NCI-H2227 treated with DMSO at 0.1 percent for 48 hours (cell line): Measurements from ENCODE around the gene GJA1.
"Not testable (repeated sequence)": the region's sequence is repeated elsewhere in the genome, so short reads cannot be mapped to it uniquely, and the experiment has no call there.

Experiments
- DNase-seq: peaks from one replicate; lab custom pipeline; 2025; lab: John Stamatoyannopoulos, UW

GJA1 gene

DNA sequence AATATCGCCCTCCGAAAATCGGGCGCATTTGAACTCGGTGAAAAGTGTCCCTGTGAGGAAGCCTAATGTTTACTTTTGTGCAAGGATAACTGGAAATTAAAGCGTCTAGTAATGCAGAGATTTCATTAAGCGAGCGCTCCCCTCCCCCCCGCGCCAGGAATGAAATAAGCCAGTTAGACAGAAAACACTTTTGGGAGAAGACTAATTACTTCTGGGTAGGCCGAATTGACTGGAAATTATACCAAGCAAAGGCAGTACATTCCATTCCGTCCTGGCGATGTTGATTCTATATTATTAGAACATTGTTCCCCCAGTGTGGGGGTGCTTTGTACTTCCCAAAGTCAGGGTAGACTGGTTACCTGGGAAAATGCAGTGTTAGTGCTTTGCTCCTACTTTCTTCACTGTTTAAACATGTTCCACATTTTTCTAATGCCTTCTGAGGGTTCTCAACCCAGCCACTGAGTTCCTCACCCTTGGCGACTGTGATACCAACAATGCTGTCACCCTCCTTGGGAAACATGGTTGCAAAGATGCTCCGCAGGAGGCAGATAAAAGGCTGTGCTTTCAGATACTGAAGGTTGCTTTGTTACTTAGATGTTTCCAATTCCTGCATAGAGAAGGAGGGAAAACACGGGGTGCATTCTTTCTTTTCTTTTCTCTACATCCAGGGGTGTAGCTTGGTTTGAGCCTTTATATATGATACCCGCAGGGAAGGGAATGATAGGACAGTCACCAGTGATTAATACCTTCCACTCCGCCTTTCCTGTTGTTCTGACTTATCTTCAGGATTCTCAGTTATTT, 2.6 kb downstream of the GJA1 start:
- peak; percentile 67 for DNase-seq

DNA sequence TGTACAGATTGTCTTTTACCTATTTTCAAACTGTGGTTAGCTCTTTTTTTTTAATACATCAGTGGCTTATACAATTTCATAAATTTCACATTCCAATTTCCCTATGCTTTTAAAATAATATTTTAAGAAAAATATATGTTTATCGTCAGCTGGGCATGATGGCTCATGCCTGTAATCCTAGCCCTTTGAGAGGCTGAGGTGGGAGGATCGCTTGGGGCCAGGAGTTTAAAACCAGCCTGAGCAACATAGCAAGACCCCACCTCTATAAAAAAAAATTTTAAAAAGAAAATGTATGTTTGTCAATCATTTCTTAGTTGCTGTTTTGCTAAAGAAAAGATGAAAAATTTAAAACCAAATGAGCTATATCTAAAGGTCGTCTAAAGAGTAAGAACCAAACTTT, 3.4 kb downstream of the GJA1 start:
- no peak for DNase-seq

DNA sequence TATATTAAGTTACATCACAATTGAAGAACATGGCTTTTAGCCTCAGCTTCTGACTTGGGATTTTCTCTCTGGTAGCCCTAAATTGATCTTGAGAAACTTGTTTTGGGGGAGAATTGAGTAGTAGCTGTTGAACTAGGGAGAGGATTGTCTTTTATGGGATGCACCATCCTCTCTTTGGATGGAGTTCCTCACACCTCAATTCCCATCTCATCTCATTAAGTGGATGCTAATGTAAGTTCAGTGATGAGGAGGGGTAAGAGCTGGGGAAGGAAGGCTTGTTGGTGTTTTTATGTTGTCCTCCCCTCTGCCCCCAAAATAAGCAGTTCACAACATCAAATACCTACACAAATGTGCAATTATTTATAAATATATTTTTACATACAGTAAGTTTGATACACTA, 4.0 kb downstream of the GJA1 start:
- no peak for DNase-seq

DNA sequence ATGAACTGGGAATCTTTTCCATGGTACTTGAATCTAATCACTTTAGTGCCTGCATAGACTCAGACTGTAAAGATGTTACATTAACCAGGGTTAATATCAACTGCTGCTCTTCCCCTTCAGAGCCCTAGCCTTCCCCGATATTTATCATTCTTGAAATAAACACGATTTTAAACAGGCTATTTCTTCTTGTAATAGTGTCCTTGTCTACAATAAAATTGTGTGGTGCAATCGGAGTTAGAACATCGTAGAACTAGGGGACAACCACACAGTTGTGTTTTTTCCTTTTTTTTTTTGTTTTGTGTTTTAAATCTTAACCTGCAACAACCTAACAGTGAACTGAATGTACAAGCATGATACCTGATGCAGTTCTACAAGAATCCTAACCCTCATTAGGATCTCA, 4.5 kb downstream of the GJA1 start:
- DNase-seq, result no peak

DNA sequence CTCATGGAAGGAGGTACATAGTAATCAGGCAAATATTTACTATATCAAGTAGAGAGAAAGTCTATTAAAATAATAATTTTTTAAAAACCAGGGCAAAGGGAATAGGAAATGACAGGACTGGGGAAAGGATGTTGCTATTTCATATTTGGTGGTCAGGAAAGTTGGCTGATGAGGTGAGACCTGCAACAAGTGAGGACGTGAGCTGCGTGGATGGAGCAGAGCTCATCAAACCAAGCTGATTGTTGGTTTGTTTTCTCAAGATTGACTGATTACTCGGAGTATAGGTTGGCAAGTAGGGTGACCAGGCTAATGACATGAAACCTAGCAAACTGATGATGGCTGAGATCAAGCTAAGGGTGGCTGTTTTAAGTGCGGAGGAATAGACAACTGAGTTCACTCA, 6.0 kb downstream of the GJA1 start:
- no peak for DNase-seq

DNA sequence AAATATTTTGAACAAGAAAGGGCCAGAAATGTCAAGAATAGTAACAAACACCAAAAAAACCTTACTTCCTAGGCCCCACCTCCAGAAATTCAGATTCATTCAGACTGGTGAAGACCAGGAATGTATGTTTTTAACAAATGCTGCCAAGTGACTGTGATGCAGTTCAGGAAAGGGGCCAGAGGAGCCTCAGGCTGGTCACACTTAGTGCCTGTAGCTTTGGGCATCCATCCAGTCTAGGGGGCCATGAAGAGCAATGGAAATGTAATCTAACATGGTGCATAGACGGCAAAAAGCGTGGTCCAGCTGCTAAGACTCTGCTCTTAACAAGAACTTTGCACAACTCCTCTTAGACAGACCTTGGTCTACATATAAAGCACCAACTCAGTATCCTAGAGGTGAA, 7.1 kb downstream of the GJA1 start:
- no peak for DNase-seq

DNA sequence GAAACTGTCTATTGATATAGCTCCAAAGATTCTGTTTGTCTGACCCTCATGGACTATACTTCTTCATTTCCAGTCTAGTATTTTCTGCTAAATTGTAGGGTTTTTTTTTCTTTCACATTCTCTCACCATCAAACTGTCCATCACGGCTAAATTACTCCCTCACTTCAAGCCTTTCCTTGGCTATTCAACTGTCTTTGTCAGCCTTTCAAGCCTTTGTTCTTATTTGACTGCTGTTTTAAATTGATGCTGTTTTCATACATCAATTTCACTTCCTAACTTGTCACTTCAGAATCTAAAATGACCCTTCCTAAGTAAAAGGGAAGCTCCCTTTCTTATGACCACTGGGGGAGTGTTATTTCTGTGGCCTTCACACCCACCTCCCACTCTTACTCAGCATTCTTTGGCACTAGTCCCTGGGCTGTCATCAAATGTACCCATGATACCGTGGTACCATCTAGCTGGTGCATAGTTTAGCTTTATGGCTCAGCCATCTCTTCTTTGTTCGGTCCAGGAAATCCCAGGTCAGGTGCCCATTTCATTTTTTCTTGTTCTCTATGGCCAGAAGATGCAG, 8.6 kb downstream of the GJA1 start:
- peak; percentile 92 for DNase-seq

DNA sequence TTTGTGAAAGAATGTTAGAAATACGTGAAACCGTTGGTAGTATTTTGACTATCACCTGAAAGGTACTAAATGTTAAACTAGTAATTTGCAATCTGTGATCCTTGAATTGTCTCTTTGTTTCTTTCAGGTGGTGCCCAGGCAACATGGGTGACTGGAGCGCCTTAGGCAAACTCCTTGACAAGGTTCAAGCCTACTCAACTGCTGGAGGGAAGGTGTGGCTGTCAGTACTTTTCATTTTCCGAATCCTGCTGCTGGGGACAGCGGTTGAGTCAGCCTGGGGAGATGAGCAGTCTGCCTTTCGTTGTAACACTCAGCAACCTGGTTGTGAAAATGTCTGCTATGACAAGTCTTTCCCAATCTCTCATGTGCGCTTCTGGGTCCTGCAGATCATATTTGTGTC, 11.3 kb downstream of the GJA1 start:
- DNase-seq, result not testable (repeated sequence)

DNA sequence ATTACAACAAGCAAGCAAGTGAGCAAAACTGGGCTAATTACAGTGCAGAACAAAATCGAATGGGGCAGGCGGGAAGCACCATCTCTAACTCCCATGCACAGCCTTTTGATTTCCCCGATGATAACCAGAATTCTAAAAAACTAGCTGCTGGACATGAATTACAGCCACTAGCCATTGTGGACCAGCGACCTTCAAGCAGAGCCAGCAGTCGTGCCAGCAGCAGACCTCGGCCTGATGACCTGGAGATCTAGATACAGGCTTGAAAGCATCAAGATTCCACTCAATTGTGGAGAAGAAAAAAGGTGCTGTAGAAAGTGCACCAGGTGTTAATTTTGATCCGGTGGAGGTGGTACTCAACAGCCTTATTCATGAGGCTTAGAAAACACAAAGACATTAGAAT, 12.3 kb downstream of the GJA1 start:
- DNase-seq, result not testable (repeated sequence)

DNA sequence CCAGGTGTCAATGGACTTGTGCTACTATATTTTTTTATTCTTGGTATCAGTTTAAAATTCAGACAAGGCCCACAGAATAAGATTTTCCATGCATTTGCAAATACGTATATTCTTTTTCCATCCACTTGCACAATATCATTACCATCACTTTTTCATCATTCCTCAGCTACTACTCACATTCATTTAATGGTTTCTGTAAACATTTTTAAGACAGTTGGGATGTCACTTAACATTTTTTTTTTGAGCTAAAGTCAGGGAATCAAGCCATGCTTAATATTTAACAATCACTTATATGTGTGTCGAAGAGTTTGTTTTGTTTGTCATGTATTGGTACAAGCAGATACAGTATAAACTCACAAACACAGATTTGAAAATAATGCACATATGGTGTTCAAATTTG, 13.1 kb downstream of the GJA1 start:
- not testable (repeated sequence) for DNase-seq

DNA sequence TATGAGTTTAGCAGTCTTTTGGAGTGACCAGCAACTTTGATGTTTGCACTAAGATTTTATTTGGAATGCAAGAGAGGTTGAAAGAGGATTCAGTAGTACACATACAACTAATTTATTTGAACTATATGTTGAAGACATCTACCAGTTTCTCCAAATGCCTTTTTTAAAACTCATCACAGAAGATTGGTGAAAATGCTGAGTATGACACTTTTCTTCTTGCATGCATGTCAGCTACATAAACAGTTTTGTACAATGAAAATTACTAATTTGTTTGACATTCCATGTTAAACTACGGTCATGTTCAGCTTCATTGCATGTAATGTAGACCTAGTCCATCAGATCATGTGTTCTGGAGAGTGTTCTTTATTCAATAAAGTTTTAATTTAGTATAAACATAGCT, 13.9 kb downstream of the GJA1 start:
- DNase-seq, result no peak

DNA sequence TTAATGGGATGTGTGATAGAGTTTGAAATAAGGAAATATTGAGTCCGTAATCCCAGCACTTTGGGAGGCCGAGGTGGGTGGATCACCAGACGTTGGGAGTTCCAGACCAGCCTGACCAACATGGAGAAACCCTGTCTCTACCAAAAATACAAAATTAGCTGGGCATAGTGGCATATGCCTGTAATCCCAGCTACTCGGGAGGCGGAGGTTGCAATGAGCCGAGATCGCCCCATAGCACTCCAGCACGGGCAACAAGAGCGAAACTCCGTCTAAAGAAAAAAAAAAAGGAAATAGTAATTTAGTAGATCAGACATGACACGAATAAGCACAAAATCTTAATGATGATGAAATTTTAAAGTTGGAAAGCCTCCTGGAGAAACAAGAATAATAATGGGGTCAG, 14.8 kb downstream of the GJA1 start:
- DNase-seq, result no peak

DNA sequence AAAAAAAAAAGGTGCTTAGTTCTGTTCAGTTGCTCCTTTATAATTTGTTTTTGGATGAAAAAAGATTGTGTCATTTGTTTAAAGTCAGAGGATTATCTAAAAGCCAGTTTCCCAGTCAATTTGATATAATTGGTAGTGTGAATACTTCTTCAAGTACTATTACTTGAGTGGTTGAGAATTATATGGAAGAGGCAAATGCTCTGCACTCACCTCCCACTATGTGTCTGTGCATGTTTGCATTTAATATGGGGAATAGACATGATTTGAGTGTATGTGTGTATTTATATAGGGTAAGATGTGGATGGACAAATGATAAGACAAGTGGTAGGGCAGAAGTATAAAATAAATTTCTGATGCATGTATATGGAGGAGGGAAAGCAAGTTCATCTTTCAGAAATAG, 15.8 kb downstream of the GJA1 start:
- DNase-seq, result no peak

DNA sequence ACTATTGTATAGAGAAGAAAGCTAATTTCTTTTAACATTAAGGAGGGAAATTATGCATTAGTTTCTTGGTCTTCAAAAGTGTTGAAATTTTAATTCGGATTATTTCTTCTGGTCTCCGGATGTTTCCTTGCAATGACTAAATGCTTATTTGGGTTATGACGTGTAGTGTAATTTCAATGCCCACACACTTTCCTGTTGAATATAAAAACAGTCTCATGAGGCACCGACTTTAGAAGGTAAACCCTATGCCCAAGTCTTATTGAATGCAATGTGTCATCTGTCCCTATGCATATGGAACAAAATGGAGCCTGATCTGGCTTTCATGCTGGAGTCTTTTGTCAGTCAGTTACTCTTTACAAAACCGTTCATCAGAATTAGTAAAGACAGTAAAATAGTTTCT, 17.7 kb downstream of the GJA1 start:
- no peak for DNase-seq

DNA sequence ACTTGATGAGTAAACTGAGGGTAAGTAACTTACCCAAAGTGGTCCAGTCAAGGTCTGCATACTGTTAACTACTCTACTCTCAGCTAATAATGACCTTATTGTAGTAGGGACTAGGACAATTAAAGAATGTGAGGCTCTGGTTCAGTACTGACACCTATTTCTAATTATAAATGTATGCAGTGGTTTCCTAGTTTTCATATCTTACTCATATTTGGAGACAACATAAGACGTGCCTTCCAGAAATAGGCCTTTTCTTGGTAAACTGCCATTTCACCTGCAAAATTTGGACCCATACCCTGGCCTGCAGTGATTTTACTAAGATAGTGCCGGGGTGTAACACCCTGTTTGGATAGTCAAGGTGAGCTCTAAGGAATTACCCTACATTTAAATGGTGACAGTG, 24.7 kb downstream of the GJA1 start:
- DNase-seq, result no peak

DNA sequence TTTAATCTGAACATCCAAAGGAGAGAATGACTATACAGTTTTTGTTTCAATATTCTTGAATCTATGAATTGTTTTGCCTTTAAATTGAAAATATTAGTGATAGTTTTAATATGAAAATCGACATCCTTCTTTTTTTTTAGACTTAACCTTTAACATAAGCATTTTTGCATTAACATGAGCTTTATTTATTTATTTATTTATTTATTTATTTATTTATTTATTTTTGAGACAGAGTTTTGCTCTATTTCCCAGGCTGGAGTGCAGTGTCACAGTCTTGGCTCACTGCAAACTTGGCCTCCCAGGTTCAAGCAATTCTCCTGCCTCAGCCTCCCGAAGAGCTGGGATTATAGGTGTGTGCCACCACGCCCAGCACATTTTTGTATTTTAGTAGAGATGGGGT, 27.6 kb downstream of the GJA1 start:
- no peak for DNase-seq

DNA sequence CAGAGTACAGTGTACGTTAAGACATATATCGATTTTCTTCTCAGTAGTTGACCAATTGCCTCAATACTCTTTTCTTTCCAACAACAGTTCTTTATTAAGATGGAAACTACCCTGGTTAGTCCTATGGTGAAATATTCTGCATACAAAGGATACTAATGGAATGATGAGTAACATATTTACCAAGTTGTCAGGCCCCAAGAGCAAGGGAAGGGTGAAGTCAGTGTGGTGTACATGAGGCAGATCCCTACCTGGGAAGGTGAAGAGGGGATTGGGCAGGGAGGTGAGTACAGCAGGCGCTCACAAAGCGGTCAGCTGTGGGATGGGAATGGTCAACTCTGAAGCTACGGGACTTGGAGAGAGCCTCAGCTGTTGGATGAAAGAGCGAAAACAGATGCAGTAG, 29.7 kb downstream of the GJA1 start:
- DNase-seq, result no peak

DNA sequence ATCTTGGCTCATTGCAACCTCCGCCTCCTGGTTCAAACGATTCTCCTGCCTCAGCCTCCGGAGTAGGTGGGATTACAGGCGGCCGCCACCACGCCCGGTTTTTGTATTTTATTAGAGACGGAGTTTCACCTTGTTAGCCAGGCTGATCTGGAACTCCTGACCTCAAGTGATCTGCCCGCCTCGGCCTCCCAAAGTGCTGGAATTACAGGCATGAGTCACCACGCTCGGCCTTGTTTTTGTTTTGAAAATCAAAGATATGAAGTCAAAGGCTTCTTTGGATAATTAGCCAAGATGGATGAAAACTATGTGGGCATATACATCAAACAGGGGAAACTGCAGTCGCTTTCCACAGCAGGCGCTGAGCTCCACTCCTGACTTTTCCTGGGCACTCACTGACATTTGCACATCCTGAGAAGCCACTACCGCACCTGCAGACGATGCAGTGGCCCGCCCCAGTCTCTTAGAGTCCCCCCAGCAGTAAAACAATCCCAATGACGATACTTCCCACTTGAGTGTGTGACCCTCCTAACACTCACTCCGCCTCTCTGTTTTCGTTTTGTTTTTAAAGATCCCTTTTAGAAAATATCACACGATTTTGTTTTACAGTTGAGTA, 44.1 kb downstream of the GJA1 start:
- no peak for DNase-seq

DNA sequence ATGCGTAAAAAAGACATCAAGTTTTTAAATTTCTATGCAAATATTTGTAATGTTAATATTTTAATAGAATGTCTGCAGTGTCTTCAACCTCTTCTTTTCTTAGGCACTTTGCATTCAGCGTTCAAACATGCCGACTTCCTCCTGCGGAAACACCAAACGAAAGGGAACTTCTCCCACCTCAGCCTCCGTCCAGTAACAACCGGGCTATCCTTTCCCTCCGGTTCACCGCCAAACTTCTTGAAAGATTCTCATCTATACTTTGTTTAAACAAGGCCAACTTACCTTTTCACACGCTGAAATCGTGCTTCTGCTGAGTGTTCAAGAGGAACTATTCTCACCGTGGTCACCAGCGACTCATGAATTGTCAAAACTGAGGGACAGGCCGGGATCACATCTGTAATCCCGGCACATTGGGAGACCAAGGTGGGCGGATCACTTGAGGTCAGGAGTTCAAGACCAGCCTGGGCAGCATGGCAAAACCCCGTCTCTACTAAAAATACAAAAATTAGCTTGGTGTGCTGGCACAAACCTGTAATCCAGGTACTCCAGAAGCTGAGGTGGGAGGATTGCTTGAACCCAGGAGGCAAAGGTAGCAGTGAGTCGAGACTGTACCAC, 44.8 kb downstream of the GJA1 start:
- DNase-seq, result no peak

DNA sequence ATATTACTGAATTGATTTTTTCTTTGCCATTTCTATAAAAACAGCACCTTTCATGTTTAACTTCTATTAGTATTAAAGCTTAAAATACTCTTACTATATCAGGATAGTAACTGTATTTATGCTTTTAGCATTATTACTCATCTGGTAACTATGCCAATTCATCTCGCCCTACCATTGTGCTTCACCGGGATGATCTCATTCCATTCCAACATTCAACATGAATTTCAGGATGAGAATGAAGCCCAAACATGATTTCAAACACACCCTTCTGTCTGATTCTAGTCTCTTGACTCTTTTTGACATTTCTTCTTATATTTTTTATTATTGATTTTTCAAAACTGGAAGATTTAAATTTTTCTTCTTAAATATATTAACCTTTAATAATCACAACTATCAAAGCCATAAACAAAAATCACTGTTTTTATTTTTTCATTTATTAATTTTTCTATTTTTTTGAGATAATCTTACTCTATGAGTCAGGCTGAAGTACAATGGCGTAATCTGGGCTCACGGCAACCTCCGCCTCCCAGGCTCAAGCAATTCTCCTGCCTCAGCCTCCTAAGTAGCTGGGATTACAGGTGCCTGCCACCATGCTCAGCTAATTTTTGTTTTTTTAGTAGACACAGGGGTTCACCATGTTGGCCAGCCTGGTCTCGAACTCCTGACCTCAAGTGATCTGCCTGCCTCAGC, 46.7 kb downstream of the GJA1 start:
- DNase-seq, result no peak

DNA sequence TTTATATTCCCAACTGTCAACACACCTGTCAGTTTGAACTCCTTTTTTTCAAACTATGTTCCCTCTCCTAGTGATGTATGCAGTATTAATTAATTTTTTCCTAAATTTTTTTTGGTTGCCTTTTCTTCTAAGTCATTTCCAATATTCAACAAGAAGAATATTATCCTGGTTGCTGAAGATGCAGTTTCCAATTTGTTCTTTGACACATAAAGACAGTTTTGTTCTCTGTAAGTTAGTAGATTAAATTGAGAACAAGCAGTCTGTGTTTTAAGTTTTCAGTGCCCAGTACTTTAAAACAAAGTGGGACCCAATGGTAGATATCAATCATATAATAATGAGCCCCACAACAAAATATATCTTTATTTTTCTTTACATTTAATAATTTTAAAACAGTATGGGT, 47.3 kb downstream of the GJA1 start:
- DNase-seq, result no peak

DNA sequence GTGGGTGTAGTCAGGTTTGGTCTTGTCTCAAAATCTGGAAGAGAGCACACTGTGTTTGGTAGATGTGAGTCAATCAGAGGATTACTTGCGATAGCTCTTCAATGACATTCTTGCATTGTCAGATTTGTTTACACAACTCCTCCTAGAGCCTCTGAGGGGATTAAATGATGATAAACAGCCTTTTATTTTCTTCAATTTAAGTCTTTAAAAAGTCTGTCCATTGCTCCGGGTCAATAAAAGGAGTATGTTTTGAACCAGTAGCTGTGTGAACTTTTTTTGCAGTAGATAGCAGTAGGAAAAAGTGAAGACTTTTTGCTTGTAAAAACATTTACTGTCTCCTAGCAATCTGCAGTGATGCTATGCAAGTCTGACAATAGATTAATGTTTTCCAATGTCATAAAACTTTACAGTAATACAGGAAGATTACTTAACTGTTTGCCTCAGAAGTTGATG, 49.9 kb downstream of the GJA1 start:
- no peak for DNase-seq

DNA sequence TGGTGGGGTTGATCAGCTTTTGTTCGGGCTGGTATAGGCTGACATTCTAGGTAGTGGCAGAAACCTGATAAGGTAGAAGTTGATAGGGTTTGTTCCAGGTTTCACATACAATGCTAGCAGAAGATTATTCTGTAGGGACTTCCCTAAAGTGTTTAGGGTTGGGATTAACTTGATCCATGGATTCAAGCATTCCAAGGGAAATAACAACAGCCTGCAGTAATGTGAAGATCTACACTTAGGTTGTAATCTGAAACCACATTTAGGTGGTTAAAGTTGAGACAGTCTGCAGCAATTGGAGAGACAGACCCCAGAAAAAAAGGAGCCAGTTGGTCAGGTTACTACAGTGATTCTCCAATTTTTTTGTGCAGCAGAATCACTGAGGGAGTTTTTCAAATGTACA, 56.1 kb downstream of the GJA1 start:
- no peak for DNase-seq
